GM21423 (cell line): ENCODE data around the gene KBTBD13.

Experiments
- ATAC-seq: cut with Tn5 transposase; IDR thresholded peaks from one replicate; pipeline ENCODE4 v1.9.1; 2021; ENCODE audit warnings: mild to moderate bottlenecking, moderate library complexity; ENCODE audit not compliant: unreplicated experiment

The KBTBD13 gene

DNA sequence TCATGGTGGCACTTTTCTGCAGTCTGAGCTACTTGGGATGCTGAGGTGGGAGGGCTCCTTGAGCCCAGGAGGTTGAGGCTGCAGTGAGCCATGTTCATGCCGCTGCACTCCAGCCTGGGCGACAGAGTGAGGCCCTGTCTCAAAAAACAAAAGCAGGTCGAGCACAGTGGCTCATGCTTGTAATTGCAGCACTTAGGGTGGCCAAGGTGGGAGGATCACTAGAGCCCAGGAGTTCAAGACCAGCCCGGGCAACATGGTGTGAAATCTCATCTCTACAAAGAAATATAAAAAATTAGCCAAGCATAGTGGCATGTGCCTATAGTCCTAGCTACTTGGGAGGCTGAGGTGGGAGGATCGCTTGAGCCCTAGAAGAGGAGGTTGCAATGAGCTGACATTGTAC lies 28.5 kb downstream of the KBTBD13 start:
- no peak for ATAC-seq

DNA sequence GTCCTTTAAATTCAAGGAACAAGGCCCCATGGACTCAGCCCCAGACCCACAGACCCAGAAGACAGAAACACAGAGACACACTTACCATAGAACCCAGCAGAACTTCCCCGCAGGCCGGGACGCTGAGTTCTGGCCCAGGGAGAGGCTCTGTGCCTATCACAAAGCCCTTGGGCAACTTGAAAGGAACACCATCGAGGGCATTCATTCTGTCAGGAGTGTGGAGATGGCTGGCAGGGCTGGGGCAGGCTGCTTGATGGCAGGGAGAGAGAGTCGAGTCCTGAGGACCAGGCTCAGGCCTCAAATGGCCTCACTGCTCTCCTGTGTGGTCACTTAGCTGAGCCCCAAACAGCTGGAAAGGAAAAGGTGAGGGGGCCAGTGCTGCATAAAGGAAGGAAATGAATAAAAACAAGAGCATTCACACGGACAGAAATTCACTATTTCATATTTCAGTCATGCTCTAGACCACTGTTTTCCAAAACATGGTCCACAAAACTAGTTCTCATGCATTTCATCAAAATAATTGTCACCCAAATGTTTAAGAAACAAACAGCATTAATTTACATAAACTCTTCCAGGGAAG lies 29.6 kb downstream of the KBTBD13 start:
- ATAC-seq = no peak

DNA sequence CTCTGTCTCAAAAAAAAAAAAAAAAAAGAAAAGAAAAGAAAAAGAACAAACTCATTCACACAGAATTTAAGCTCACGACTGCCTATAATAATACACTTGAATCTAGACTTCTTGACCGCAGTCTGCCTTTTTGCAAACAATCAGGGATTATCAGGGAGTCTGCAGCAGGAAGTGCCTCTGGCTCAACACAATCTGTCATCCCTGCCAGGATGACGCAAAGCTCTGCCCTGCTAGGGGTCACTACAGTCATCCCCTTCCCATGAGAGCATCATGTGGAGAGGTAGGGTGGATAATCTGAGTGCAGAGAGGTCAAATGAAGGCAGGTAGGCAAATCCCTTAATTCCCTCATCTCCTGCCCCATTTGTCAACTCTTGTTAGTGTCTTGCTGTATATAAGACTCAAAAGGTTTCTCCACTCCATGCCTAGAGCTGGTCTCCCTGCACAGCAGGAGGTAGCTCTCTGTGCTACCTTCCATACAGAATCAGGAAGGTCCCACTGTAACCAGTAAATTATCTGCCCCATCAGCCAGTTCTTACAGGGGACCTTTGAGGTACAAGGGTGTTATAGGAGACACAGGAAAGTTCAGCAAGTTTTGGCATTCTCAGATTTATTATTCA lies 34.2 kb downstream of the KBTBD13 start:
- no peak for ATAC-seq

DNA sequence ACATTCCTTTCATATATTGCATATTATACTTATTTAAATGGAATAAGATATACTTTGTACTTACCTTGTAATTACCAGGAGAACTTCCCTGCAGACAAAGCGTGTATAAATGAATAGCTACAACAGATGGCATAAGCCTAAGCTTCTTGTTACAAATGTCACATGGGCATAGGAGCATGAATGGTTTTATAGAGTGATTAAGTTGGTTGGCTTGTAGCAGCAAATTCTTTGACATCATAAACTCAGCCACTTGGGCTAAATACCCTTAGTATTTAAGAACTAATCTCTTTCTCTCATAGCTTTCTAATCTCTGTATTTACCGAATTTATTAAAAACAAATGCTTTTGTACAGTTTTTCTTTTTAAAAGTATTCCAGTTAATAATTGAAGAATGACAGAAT lies 38.5 kb downstream of the KBTBD13 start, which contains the start of gene UBAP1L:
Gene UBAP1L, minus strand, starts transcription at position 115 of the 400 bp plus-strand sequence. CDS start 8,985 bp downstream, outside the sequence.
- no peak for ATAC-seq

DNA sequence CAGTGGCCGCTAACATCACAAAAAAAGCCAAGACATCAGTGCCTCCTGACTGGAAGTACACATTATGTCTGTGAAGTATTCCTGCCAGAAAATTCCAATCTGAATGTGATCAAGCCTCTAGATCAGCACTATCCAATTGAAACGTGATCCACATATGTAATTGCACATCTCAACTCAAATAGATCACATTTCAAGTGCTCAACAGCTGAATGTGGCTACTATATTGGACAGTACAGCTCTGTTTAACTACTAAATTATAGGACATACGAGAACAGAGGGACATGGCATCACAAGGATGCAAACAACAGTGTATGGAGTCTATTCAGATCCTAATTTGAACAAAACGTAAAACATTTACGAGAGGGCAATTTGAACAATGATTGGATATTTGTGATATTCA lies 39.0 kb downstream of the KBTBD13 start:
- no peak for ATAC-seq
